H1 (cell line): ENCODE data around the gene PPP1R11. TPM values are rescaled to one million over a fixed set of nuclear protein-coding genes. Genes with fewer than 3 reads are reported as not detected.

Source experiments
- ATF2 ChIP-seq: IDR thresholded peaks from 2 replicates; pipeline ENCODE4 v1.6.1; 2012; ENCODE audit warnings: low read length, inconsistent platforms
- CHD7 ChIP-seq: fragments of 300-600 bp; sonication (generic); IDR thresholded peaks from 2 replicates; pipeline ENCODE4 v1.7.1; 2012; ENCODE audit warnings: low read length, moderate library complexity, mild to moderate bottlenecking, inconsistent platforms; ENCODE audit not compliant: insufficient replicate concordance
- CTCF ChIP-seq, 3 experiments: IDR thresholded peaks; 1 replicate in 2 of 3; 2 replicates in 1 of 3; pipeline versions ENCODE4 v1.5.1 to v1.6.1; 2011; ENCODE audit warnings: low read length in 3 of 3, mild to moderate bottlenecking in 3 of 3, inconsistent platforms in 2 of 3, low read depth in 1 of 3, moderate library complexity in 1 of 3; ENCODE audit not compliant: insufficient read depth in 1 of 3; ENCODE audit errors: control extremely low read depth in 1 of 3
- EGR1 ChIP-seq: IDR thresholded peaks from 2 replicates; pipeline ENCODE4 v1.6.1; 2011; ENCODE audit warnings: low read depth, low read length, borderline replicate concordance
- JUN ChIP-seq: IDR thresholded peaks from 2 replicates; pipeline ENCODE4 v1.6.1; 2011; ENCODE audit warnings: low read depth, mild to moderate bottlenecking, improper control_type of control experiment, low read length
- POLR2AphosphoS5 ChIP-seq: IDR thresholded peaks from 2 replicates; pipeline ENCODE4 v1.6.1; 2011; ENCODE audit warnings: low read depth, low read length
- TEAD4 ChIP-seq: IDR thresholded peaks from 2 replicates; pipeline ENCODE4 v1.6.1; 2012; ENCODE audit warnings: low read depth, low read length, inconsistent platforms, mixed read lengths
- polyA plus RNA-seq, 7 experiments: library from polyadenylated mRNA; depleted of rRNA in 3 of 7; stranded (reverse) in 5 of 7; unstranded in 2 of 7; fragments of >200 nt in 5 of 7; fragments of 200-250 nt in 2 of 7; gene quantifications; 1 replicate in 5 of 7; 2 replicates in 1 of 7; 4 replicates in 1 of 7; pipeline versions ENCODE4 v1.2.1 to v1.2.3, GENCODE V29; 2011 to 2013; ENCODE audit warnings: missing spikeins in 2 of 7, mixed read lengths in 2 of 7
- total RNA-seq: library from RNA; stranded (reverse); fragmentation: NEBNext Ultra II Directional; extraction: Animal tissue kit (Norgen Biotek cat#: 25700); gene quantifications from 2 replicates; pipeline ENCODE4 v1.2.1, GENCODE V29; 2021

PPP1R11 gene
- total and polyA plus RNA-seq, 2 of the 8 experiments (the other 6 are each of a cell fraction or from before 2014, with no cell fraction given), result 26.1 to 32.8 TPM

- TF ChIP-seq CHD7, result no peak
- no peak for TF ChIP-seq ATF2
- TF ChIP-seq CTCF (IDR thresholded peaks at IDR 0.05; ENCODE audit: control extremely low read depth in 1 of 3, insufficient read depth in 1 of 3, low read depth in 1 of 3, low read length in 3 of 3), result no peak
- TF ChIP-seq JUN, result no peak
- no peak for TF ChIP-seq TEAD4
- TF ChIP-seq EGR1, result no peak
- no peak for TF ChIP-seq POLR2AphosphoS5
These were observed 31.2 kb upstream of the PPP1R11 start (continued) for GRCh38 chr6:30035784-30036183.
